NCI-H2227 treated with DMSO at 0.1 percent for 48 hours (cell line): ENCODE results near the gene OR10G8.
"Not testable (repeated sequence)": the region's sequence is repeated elsewhere in the genome, so short reads cannot be mapped to it uniquely, and the experiment has no call there.

Source experiments
- DNase-seq: peaks from one replicate; lab custom pipeline; 2025; lab: John Stamatoyannopoulos, UW

The OR10G8 gene

GRCh38 chr11:124026498-124026897 is at the start of gene OR10G8:
TSS of gene OR10G8 (plus strand) at chr11:124026798. CDS start at chr11:124029623, 2,825 bp downstream.
- DNase-seq, result no peak

GRCh38 chr11:123977731-123978347 is 48.8 kb upstream of the OR10G8 start, which contains the start of gene OR10S1:
TSS of gene OR10S1 (minus strand) at chr11:123977781. CDS start at chr11:123977664, 117 bp downstream.
- DNase-seq, result no peak

- DNase-seq, result no peak
These were observed 47.3 kb upstream of the OR10G8 start for GRCh38 chr11:123979311-123979710.

GRCh38 chr11:123995119-123995518 is 31.5 kb upstream of the OR10G8 start, which contains the start of gene OR10G6:
TSS of gene OR10G6 (minus strand) at chr11:123995161. CDS start at chr11:123995161, 0 bp downstream.
- DNase-seq, result no peak

- DNase-seq, result no peak
These were observed 13.9 kb upstream of the OR10G8 start, which contains the start of gene OR10G4 for GRCh38 chr11:124012697-124013096. TSS of gene OR10G4 (plus strand) at chr11:124012997. CDS start at chr11:124015575, 2,578 bp downstream.

- not testable (repeated sequence) for DNase-seq
These were observed 10.8 kb upstream of the OR10G8 start for GRCh38 chr11:124015837-124016236.

GRCh38 chr11:124036666-124037065 is 10.1 kb downstream of the OR10G8 start:
- no peak for DNase-seq

- DNase-seq, result no peak
These were observed 13.0 kb downstream of the OR10G8 start for GRCh38 chr11:124039557-124039956.

GRCh38 chr11:124041254-124041653 is 14.7 kb downstream of the OR10G8 start, which contains the start of gene OR10G7:
TSS of gene OR10G7 (minus strand) at chr11:124041325. CDS start at chr11:124039001, 2,324 bp downstream.
- DNase-seq, result no peak

GRCh38 chr11:124043420-124043819 is 16.8 kb downstream of the OR10G8 start:
- DNase-seq, result no peak

GRCh38 chr11:124050748-124051147 is 24.1 kb downstream of the OR10G8 start:
- DNase-seq, result no peak

- DNase-seq, result no peak
These were observed 26.4 kb downstream of the OR10G8 start for GRCh38 chr11:124052966-124053365.

- no peak for DNase-seq
These were observed 42.1 kb downstream of the OR10G8 start for GRCh38 chr11:124068601-124069110.

GRCh38 chr11:124069429-124070401 is 43.1 kb downstream of the OR10G8 start:
- peak; percentile 32 for DNase-seq

- DNase-seq, result no peak
These were observed 44.5 kb downstream of the OR10G8 start for GRCh38 chr11:124070915-124071622.

- peak; percentile 49 for DNase-seq
These were observed 45.0 kb downstream of the OR10G8 start for GRCh38 chr11:124071623-124071948.

- DNase-seq, result no peak
These were observed 45.5 kb downstream of the OR10G8 start for GRCh38 chr11:124072147-124072546.

- no peak for DNase-seq
These were observed 48.0 kb downstream of the OR10G8 start for GRCh38 chr11:124074554-124074953.

GRCh38 chr11:124075492-124075840 is 48.9 kb downstream of the OR10G8 start:
- DNase-seq, result no peak

GRCh38 chr11:124075841-124076651 is 49.4 kb downstream of the OR10G8 start:
- no peak for DNase-seq

- no peak for DNase-seq
These were observed 50.7 kb downstream of the OR10G8 start for GRCh38 chr11:124077266-124077665.
